Transverse colon (tissue), 4 donors: ENCODE results near the gene ZNF74. TPM values are rescaled to one million over a fixed set of nuclear protein-coding genes. Genes with fewer than 3 reads are reported as not detected.
"Not testable (repeated sequence)": the region's sequence is repeated elsewhere in the genome, so short reads cannot be mapped to it uniquely, and the experiment has no call there.

Experiments
- DNase-seq: peaks from one replicate; pipeline ENCODE4 v3.0.0-alpha.2; 2019
- H3K27ac ChIP-seq, 4 donors: fragments of 200-600 bp; sonication (generic); 2 replicates each; pipeline ENCODE4 v1.5.1; 2016 to 2018; ENCODE audit warnings: inconsistent platforms in 4 of 4
- H3K27me3 ChIP-seq: fragments of 200-600 bp; sonication (generic); 2 replicates; pipeline ENCODE4 v1.5.1; 2017; ENCODE audit warnings: inconsistent platforms
- H3K36me3 ChIP-seq, 4 donors: fragments of 200-600 bp; sonication (generic); 2 replicates each; pipeline ENCODE4 v1.5.1; 2017 to 2019; ENCODE audit warnings: inconsistent platforms in 4 of 4
- H3K4me1 ChIP-seq, 4 donors: fragments of 200-600 bp; sonication (generic); 2 replicates each; pipeline ENCODE4 v1.5.1; 2017 to 2020; ENCODE audit warnings: inconsistent platforms in 4 of 4
- H3K4me3 ChIP-seq, 4 donors: fragments of 200-600 bp; sonication (generic); 1 replicate in 1 of 4; 2 replicates in 3 of 4; pipeline versions ENCODE4 v1.5.1 to v1.6.1; 2017 to 2019; ENCODE audit warnings: inconsistent platforms in 4 of 4
- H3K9me3 ChIP-seq, 2 donors: fragments of 200-600 bp; sonication (generic); 2 replicates each; pipeline ENCODE4 v1.5.1; 2017 to 2019; ENCODE audit warnings: inconsistent platforms in 2 of 2
- CTCF ChIP-seq, 5 experiments: fragments of 200-600 bp in 3 of 5; fragments of 450-650 bp in 2 of 5; sonication (generic) in 3 of 5; IDR thresholded peaks; 1 replicate in 2 of 5; 2 replicates in 3 of 5; pipeline ENCODE4 v1.5.1; 2016 to 2017; ENCODE audit warnings: antibody characterized with exemption in 5 of 5, inconsistent platforms in 3 of 5, mild to moderate bottlenecking in 2 of 5, moderate library complexity in 1 of 5
- EP300 ChIP-seq: sonication (generic); formaldehyde crosslinking; IDR thresholded peaks from one replicate; pipeline ENCODE4 v1.6.1; 2017; ENCODE audit warnings: antibody characterized with exemption, low read depth
- POLR2A ChIP-seq: fragments of 450-650 bp; IDR thresholded peaks from one replicate; pipeline ENCODE4 v1.6.1; 2016; ENCODE audit warnings: antibody characterized with exemption, mild to moderate bottlenecking, moderate library complexity
- POLR2AphosphoS5 ChIP-seq, 3 donors: sonication (generic); formaldehyde crosslinking; IDR thresholded peaks; one replicate each; pipeline ENCODE4 v1.6.1; 2016; ENCODE audit warnings: antibody characterized with exemption in 3 of 3
- WGBS, 2 donors: methylation state at CpG; one replicate each; pipeline ENCODE4 v1.1.5; 2018; ENCODE audit warnings: low coverage in 1 of 2; 5-methylcytosine and 5-hydroxymethylcytosine counted together
- in situ Hi-C, 4 donors: fragments of 200-750 bp; cut with MboI; loops; one replicate each; pipeline versions ENCODE4 v1.15.0 to v1.15.1; 2017; ENCODE audit warnings: low sequenced_read_pairs in 3 of 4, low pct_ligation_motif_present in 1 of 4, low pct_unique_long_range_greater_than_20kb in 1 of 4
- intact Hi-C: fragments of 100-400 bp; cut with DNase I; formaldehyde crosslinking; loops from one replicate; pipeline ENCODE4 v1.15.1; 2023; ENCODE audit warnings: low total_unique reads
- total RNA-seq, 4 donors: library from RNA; depleted of rRNA; stranded (reverse); fragments of >200 nt; gene quantifications; one replicate each; pipeline ENCODE4 v1.1.0, GENCODE V29; 2016

ZNF74 gene
- total RNA-seq, 4 donors from 2014 or later, result 1.9 to 11.5 (median 6.6) TPM

- WGBS, 2 donors, result 97% methylated on average over 1 of the region's 1 CpG; no CpG with 5 or more reads in 1 of the 2 donors
- H3K27ac ChIP-seq, result no peak overlapping the region
- H3K4me3 ChIP-seq, result no peak overlapping the region
- in situ Hi-C loops (loop anchor here in 1 of 4 donors (5.0 kb wide), 1 partner anchor 38 kb away; no protein-coding TSS in a partner anchor), intact Hi-C loops (no loop called here)
- no peaks in the 10 kb centered on the region for H3K4me1 ChIP-seq
- no peaks in the 10 kb centered on the region for H3K9me3 ChIP-seq
- H3K36me3 ChIP-seq, result peaks cover 0 to 3% (median 0%) of the 10 kb centered on the region in 4 donors
- TF ChIP-seq CTCF (IDR thresholded peaks at IDR 0.05) (no peak), EP300 (no peak), POLR2AphosphoS5 (IDR thresholded peaks at IDR 0.05) (no peak), POLR2A (no peak)
- no peaks in the 10 kb centered on the region for H3K27me3 ChIP-seq
- DNase-seq, result no peak
These were observed 56.6 kb downstream of the ZNF74 start for GRCh38 chr22:20450551-20450906.

- intact Hi-C loops, H3K4me3 ChIP-seq, H3K9me3 ChIP-seq, H3K27me3 ChIP-seq, H3K27ac ChIP-seq, H3K4me1 ChIP-seq, DNase-seq, H3K36me3 ChIP-seq: not testable (repeated sequence)
- WGBS, 2 donors, result 95 to 100% methylated on average over 1 to 15 of the region's 15 CpGs
- in situ Hi-C loops, result loop anchor here in 1 of 4 donors (5.0 kb wide), 1 partner anchor 39 kb away; no protein-coding TSS in a partner anchor
These were observed 57.3 kb downstream of the ZNF74 start for GRCh38 chr22:20451129-20451778.

- Histone ChIP-seq H3K27me3 (no peaks in the 10 kb centered on the region), H3K27ac (no peak overlapping the region), H3K4me1 (no peaks in the 10 kb centered on the region), H3K36me3 (peaks cover 0 to 3% (median 0%) of the 10 kb centered on the region in 4 donors), H3K4me3 (no peak overlapping the region), H3K9me3 (no peaks in the 10 kb centered on the region)
- TF ChIP-seq CTCF (IDR thresholded peaks at IDR 0.05), result no peak
- TF ChIP-seq EP300, result no peak
- no peak for TF ChIP-seq POLR2AphosphoS5 (IDR thresholded peaks at IDR 0.05)
- TF ChIP-seq POLR2A, result no peak
- intact Hi-C loops (no loop called here), in situ Hi-C loops (loop anchor here in 1 of 4 donors (5.0 kb wide), 1 partner anchor 40 kb away; no protein-coding TSS in a partner anchor)
- DNase-seq, result no peak
- 67 to 82% methylated on average over 1 to 2 of the region's 2 CpGs for WGBS, 2 donors
These were observed 58.0 kb downstream of the ZNF74 start for GRCh38 chr22:20451920-20452319.

GRCh38 chr22:20453222-20453621, 59.3 kb downstream of the ZNF74 start:
- intact Hi-C loops, result no loop called here
- peaks cover 0 to 3% (median 0%) of the 10 kb centered on the region in 4 donors for H3K36me3 ChIP-seq
- DNase-seq, result no peak
- no peak overlapping the region for H3K4me3 ChIP-seq
- in situ Hi-C loops, result loop anchor here in 1 of 4 donors (5.0 kb wide), 1 partner anchor 41 kb away; no protein-coding TSS in a partner anchor
- H3K27me3 ChIP-seq, result no peaks in the 10 kb centered on the region
- H3K9me3 ChIP-seq, result no peaks in the 10 kb centered on the region
- 96 to 98% methylated on average over 3 of the region's 3 CpGs for WGBS, 2 donors
- TF ChIP-seq CTCF (IDR thresholded peaks at IDR 0.05), result no peak
- no peak for TF ChIP-seq POLR2A
- no peak for TF ChIP-seq EP300
- H3K4me1 ChIP-seq, result no peaks in the 10 kb centered on the region
- H3K27ac ChIP-seq, result no peak overlapping the region
